CD4-positive, alpha-beta T cell (primary cell): ENCODE data around the gene MYL12A. TPM values are rescaled to one million over a fixed set of nuclear protein-coding genes. Genes with fewer than 3 reads are reported as not detected.

ENCODE experiments used
- ATAC-seq: fragments of 200-7000 bp; cut with Tn5 transposase; one replicate; pipeline ENCODE4 v1.10.0; 2022; ENCODE audit warnings: mild to moderate bottlenecking; ENCODE audit not compliant: poor library complexity
- CTCF ChIA-PET: fragments of 350-600 bp; sonication (Branson Sonifier 250); formaldehyde crosslinking; loops from one replicate; lab custom pipeline; 2021; ENCODE audit warnings: antibody characterized with exemption, inconsistent platforms; lab: Charles Lee
- POLR2A ChIA-PET: fragments of 350-600 bp; sonication (Branson Sonifier 250); formaldehyde crosslinking; loops from one replicate; lab custom pipeline; 2021; ENCODE audit warnings: antibody characterized with exemption, inconsistent platforms; lab: Charles Lee
- DNase-seq, 14 experiments: peaks; one replicate each; pipeline ENCODE4 v3.0.0-alpha.2; 2013 to 2020; ENCODE audit warnings: mixed read lengths in 2 of 14
- H3K27ac ChIP-seq, 2 donors: one replicate each; pipeline versions ENCODE4 v1.5.1 to v1.7.0; 2013; ENCODE audit warnings: low read length in 2 of 2, low read depth in 1 of 2, mild to moderate bottlenecking in 1 of 2
- H3K27me3 ChIP-seq, 2 experiments: 1 replicate in 1 of 2; 2 replicates in 1 of 2; pipeline versions ENCODE4 v1.6.1 to v1.7.0; 2013; ENCODE audit warnings: low read length in 2 of 2, control low read depth in 1 of 2, mild to moderate bottlenecking in 1 of 2, moderate library complexity in 1 of 2; ENCODE audit not compliant: insufficient read depth in 2 of 2, control insufficient read depth in 1 of 2
- H3K36me3 ChIP-seq: one replicate; pipeline ENCODE4 v1.6.1; 2013; ENCODE audit warnings: low read length, control low read depth; ENCODE audit not compliant: insufficient read depth
- H3K4me1 ChIP-seq: one replicate; pipeline ENCODE4 v1.6.1; 2013; ENCODE audit warnings: low read length, control low read depth; ENCODE audit not compliant: insufficient read depth
- H3K4me3 ChIP-seq: one replicate; pipeline ENCODE4 v1.5.1; 2013; ENCODE audit warnings: mild to moderate bottlenecking, low read length, moderate library complexity
- H3K9me3 ChIP-seq, 2 experiments: 1 replicate in 1 of 2; 2 replicates in 1 of 2; pipeline versions ENCODE4 v1.6.1 to v1.7.0; 2013; ENCODE audit warnings: low read length in 2 of 2, mild to moderate bottlenecking in 2 of 2, control low read depth in 1 of 2, moderate library complexity in 1 of 2; ENCODE audit not compliant: control insufficient read depth in 1 of 2, insufficient read depth in 1 of 2
- H3K27ac Mint-ChIP-seq: one replicate; pipeline ENCODE4 v1.8.0; 2020; ENCODE audit warnings: mixed read lengths
- H3K27me3 Mint-ChIP-seq: one replicate; pipeline ENCODE4 v1.8.0; 2021; ENCODE audit warnings: mixed read lengths
- H3K36me3 Mint-ChIP-seq: one replicate; pipeline ENCODE4 v1.8.0; 2021; ENCODE audit warnings: low read depth, mixed read lengths
- H3K4me1 Mint-ChIP-seq: one replicate; pipeline ENCODE4 v1.8.0; 2021; ENCODE audit warnings: low read depth, mixed read lengths
- H3K4me3 Mint-ChIP-seq: one replicate; pipeline ENCODE4 v1.8.0; 2020; ENCODE audit warnings: mild to moderate bottlenecking, mixed read lengths
- H3K9me3 Mint-ChIP-seq: one replicate; pipeline ENCODE4 v1.8.0; 2020; ENCODE audit warnings: mixed read lengths
- CTCF ChIP-seq: fragments of 200-600 bp; IDR thresholded peaks from one replicate; pipeline ENCODE4 v1.8.0; 2022; ENCODE audit warnings: antibody characterized with exemption, mild to moderate bottlenecking
- intact Hi-C, 2 experiments: fragments of 100-400 bp; cut with DNase I in 1 of 2; cut with micrococcal nuclease in 1 of 2; formaldehyde crosslinking; loops; one replicate each; pipeline versions ENCODE4 v1.15.1 to v1.9.0; 2023 to 2025; cut with DNase I, micrococcal nuclease
- total RNA-seq, 174 experiments: library from RNA in 2 of 174; stranded (reverse) in 2 of 174; gene quantifications; one replicate each; pipeline ENCODE4 v1.2.3 and lab custom pipeline; 2021 to 2026

Gene MYL12A
- total RNA-seq, 2 experiments from 2014 or later: 188 to 190 TPM

GRCh38 chr18:3283253-3283863 lies 35.8 kb downstream of the MYL12A start:
- no peaks in the 10 kb centered on the region for H3K27me3 ChIP-seq
- no peak for DNase-seq
- no peaks in the 10 kb centered on the region for H3K4me1 ChIP-seq
- no peak overlapping the region for H3K4me3 Mint-ChIP-seq
- H3K27ac Mint-ChIP-seq: no peak overlapping the region
- peaks cover 3% of the 10 kb centered on the region for H3K9me3 Mint-ChIP-seq
- H3K27ac ChIP-seq: no peak overlapping the region
- no peaks in the 10 kb centered on the region for H3K27me3 Mint-ChIP-seq
- ChIA-PET POLR2A (interaction anchor here (1.2 to 1.4 kb wide), 2 partner anchors 382 to 383 kb away, joined by 3 to 4 read pairs; no protein-coding TSS in a partner anchor), CTCF (interaction anchor here (0.6 to 1.2 kb wide), 2 partner anchors 9 to 14 kb away, joined by 3 to 4 read pairs; no protein-coding TSS in a partner anchor)
- TF ChIP-seq CTCF: no peak
- H3K4me3 ChIP-seq: no peak overlapping the region
- peaks cover 9% of the 10 kb centered on the region for H3K36me3 Mint-ChIP-seq
- ATAC-seq: no peak
- H3K9me3 ChIP-seq: no peaks in the 10 kb centered on the region
- no peaks in the 10 kb centered on the region for H3K4me1 Mint-ChIP-seq
- peaks cover 6% of the 10 kb centered on the region for H3K36me3 ChIP-seq
- intact Hi-C loops: loop anchor here (2.0 to 5.0 kb wide), 7 partner anchors 13 to 784 kb away; partner anchors contain the start of gene TGIF1 (in 1 of the 2)

- peaks cover 1% of the 10 kb centered on the region for H3K36me3 ChIP-seq
- POLR2A ChIA-PET: interaction anchor here (0.8 to 1.2 kb wide), 3 partner anchors 14 to 383 kb away, joined by 3 read pairs; no protein-coding TSS in a partner anchor
- H3K4me3 ChIP-seq: no peak overlapping the region
- H3K27me3 ChIP-seq: no peaks in the 10 kb centered on the region
- Mint-ChIP-seq H3K9me3 (peaks cover 3% of the 10 kb centered on the region), H3K36me3 (peaks cover 4% of the 10 kb centered on the region), H3K4me3 (no peak overlapping the region), H3K4me1 (no peaks in the 10 kb centered on the region), H3K27me3 (no peaks in the 10 kb centered on the region), H3K27ac (no peak overlapping the region)
- ATAC-seq: no peak
- intact Hi-C loops: loop anchor here (2.0 to 5.0 kb wide), 7 partner anchors 13 to 783 kb away; partner anchors contain the start of gene TGIF1 (in 1 of the 2)
- H3K4me1 ChIP-seq: no peaks in the 10 kb centered on the region
- no peak for TF ChIP-seq CTCF
- DNase-seq: no peak
- H3K9me3 ChIP-seq: peaks cover 0 to 5% of the 10 kb centered on the region in 2 experiments
- H3K27ac ChIP-seq: no peak overlapping the region
- CTCF ChIA-PET: interaction anchor here (0.6 to 3.2 kb wide), 3 partner anchors 10 to 382 kb away, joined by 3 to 11 read pairs (median 4); no protein-coding TSS in a partner anchor
These were observed 36.3 kb downstream of the MYL12A start for GRCh38 chr18:3283908-3284307.

- H3K9me3 Mint-ChIP-seq: peaks cover 3% of the 10 kb centered on the region
- Histone ChIP-seq H3K4me3 (no peak overlapping the region), H3K27ac (no peak overlapping the region), H3K9me3 (peaks cover 0 to 5% of the 10 kb centered on the region in 2 experiments), H3K4me1 (no peaks in the 10 kb centered on the region), H3K27me3 (no peaks in the 10 kb centered on the region), H3K36me3 (no peaks in the 10 kb centered on the region)
- ATAC-seq (no peak), DNase-seq (no peak)
- no peak overlapping the region for H3K4me3 Mint-ChIP-seq
- POLR2A ChIA-PET: interaction anchor here (0.8 to 1.2 kb wide), 3 partner anchors 13 to 382 kb away, joined by 3 read pairs; no protein-coding TSS in a partner anchor
- no peak for TF ChIP-seq CTCF
- CTCF ChIA-PET: interaction anchor here (1.0 to 3.2 kb wide), 2 partner anchors 13 to 382 kb away, joined by 3 to 11 read pairs; no protein-coding TSS in a partner anchor
- intact Hi-C loops: loop anchor here (5.0 kb wide), 5 partner anchors 168 to 783 kb away; partner anchors contain the start of gene TGIF1 (in 1 of the 2)
- no peaks in the 10 kb centered on the region for H3K4me1 Mint-ChIP-seq
- H3K36me3 Mint-ChIP-seq: no peaks in the 10 kb centered on the region
- no peaks in the 10 kb centered on the region for H3K27me3 Mint-ChIP-seq
- H3K27ac Mint-ChIP-seq: no peak overlapping the region
These were observed 36.9 kb downstream of the MYL12A start for GRCh38 chr18:3284501-3284900.
